RWPE1 (cell line): ENCODE results near the gene RTEL1.
"Not testable (repeated sequence)": the region's sequence is repeated elsewhere in the genome, so short reads cannot be mapped to it uniquely, and the experiment has no call there.

ENCODE experiments used
- CTCF ChIA-PET: fragments of 350-600 bp; sonication (Branson Sonifier 250); formaldehyde crosslinking; extraction: SDS; loops from one replicate; lab custom pipeline; 2021; lab: Yijun Ruan, JAX
- POLR2A ChIA-PET: fragments of 400-600 bp; formaldehyde crosslinking; extraction: SDS; loops from one replicate; lab custom pipeline; 2020; ENCODE audit warnings: antibody characterized with exemption; ENCODE audit not compliant: low non-redundant PET; lab: Yijun Ruan, JAX
- DNase-seq: peaks from one replicate; pipeline ENCODE4 v3.0.0; 2012; ENCODE audit warnings: low spot score
- H3K27ac ChIP-seq: fragments of 450-650 bp; 2 replicates; pipeline ENCODE4 v1.5.1; 2017
- CTCF ChIP-seq: fragments of 450-650 bp; conservative IDR thresholded peaks from 2 replicates; pipeline ENCODE4 v1.5.1; 2017; ENCODE audit warnings: low read depth, mild to moderate bottlenecking

The RTEL1 gene

DNA sequence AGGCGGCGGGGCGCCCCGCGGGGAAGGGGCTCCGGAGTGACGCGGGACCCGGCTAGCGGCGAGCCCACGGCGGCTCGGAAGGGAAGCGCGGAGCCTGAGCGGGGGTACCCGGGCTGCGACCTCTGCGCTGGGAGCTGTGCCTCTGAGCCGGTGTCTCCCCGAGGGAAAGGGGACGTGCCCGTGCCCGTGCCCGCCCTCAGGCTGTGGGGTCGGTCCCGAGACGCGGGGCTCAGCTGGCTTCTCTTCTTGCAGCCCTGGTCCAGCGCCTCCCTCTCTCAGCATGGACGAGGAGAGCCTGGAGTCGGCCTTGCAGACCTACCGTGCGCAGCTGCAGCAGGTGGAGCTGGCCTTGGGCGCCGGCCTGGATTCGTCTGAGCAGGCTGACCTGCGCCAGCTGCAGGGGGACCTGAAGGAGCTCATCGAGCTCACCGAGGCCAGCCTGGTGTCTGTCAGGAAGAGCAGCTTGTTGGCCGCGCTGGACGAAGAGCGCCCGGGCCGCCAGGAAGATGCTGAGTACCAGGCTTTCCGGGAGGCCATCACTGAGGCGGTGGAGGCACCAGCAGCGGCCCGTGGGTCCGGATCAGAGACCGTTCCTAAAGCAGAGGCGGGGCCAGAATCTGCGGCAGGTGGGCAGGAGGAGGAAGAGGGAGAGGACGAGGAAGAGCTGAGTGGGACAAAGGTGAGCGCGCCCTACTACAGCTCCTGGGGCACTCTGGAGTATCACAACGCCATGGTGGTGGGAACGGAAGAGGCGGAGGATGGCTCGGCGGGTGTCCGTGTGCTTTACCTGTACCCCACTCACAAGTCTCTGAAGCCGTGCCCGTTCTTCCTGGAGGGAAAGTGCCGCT lies 50.4 kb downstream of the RTEL1 start:
- no peak for DNase-seq
- no peak for TF ChIP-seq CTCF
- POLR2A ChIA-PET = interaction anchor here (0.8 to 1.7 kb wide), 3 partner anchors 32 to 248 kb away, joined by 3 to 6 read pairs (median 5); partner anchors contain the start of gene UCKL1
- peak overlapping the region; percentile 97 for H3K27ac ChIP-seq
- CTCF ChIA-PET = interaction anchor here (0.6 to 2.7 kb wide), 4 partner anchors 14 to 265 kb away, joined by 3 to 8 read pairs (median 5); no protein-coding TSS in a partner anchor

GRCh38 chr20:63709149-63709527 lies 51.0 kb downstream of the RTEL1 start:
- peak overlapping the region; percentile 97 for H3K27ac ChIP-seq
- no peak for DNase-seq
- ChIA-PET POLR2A (interaction anchor here (1.1 kb wide), 1 partner anchor 26 kb away, joined by 3 read pairs; no protein-coding TSS in a partner anchor), CTCF (interaction anchor here (1.9 kb wide), 1 partner anchor 265 kb away, joined by 7 read pairs; no protein-coding TSS in a partner anchor)
- no peak for TF ChIP-seq CTCF

- 0 out of 2 replicates have a peak overlapping the region, but pooled peaks have one; percentile 0 for H3K27ac ChIP-seq
- DNase-seq = no peak
- TF ChIP-seq CTCF = no peak
- CTCF ChIA-PET = no interaction called here
- POLR2A ChIA-PET = interaction anchor here (0.6 to 0.7 kb wide), 3 partner anchors 23 to 348 kb away, joined by 4 to 5 read pairs (median 4); no protein-coding TSS in a partner anchor
These were observed 53.1 kb downstream of the RTEL1 start for GRCh38 chr20:63711085-63711645.

GRCh38 chr20:63712191-63712590 lies 54.1 kb downstream of the RTEL1 start:
- no peak for TF ChIP-seq CTCF
- no peak for DNase-seq
- ChIA-PET POLR2A (interaction anchor here (0.6 kb wide), 1 partner anchor 240 kb away, joined by 5 read pairs; no protein-coding TSS in a partner anchor), CTCF (no interaction called here)
- H3K27ac ChIP-seq = no peak overlapping the region

GRCh38 chr20:63714858-63715257 lies 56.7 kb downstream of the RTEL1 start:
- CTCF ChIA-PET = interaction anchor here (0.5 to 0.6 kb wide), 2 partner anchors 11 to 61 kb away, joined by 3 to 7 read pairs; no protein-coding TSS in a partner anchor
- TF ChIP-seq CTCF = no peak

GRCh38 chr20:63718996-63719395 lies 60.9 kb downstream of the RTEL1 start:
- DNase-seq = no peak
- POLR2A ChIA-PET = no interaction called here
- CTCF ChIA-PET = interaction anchor here (0.6 to 0.8 kb wide), 3 partner anchors 23 to 250 kb away, joined by 3 to 5 read pairs (median 5); no protein-coding TSS in a partner anchor
- H3K27ac ChIP-seq = no peak overlapping the region
- TF ChIP-seq CTCF = no peak

More at GRCh38 chr20:63714858-63715257, 56.7 kb downstream of the RTEL1 start:
- POLR2A ChIA-PET = interaction anchor here (0.6 kb wide), 1 partner anchor 90 kb away, joined by 4 read pairs; no protein-coding TSS in a partner anchor
- H3K27ac ChIP-seq = no peak overlapping the region
- DNase-seq = no peak

DNA sequence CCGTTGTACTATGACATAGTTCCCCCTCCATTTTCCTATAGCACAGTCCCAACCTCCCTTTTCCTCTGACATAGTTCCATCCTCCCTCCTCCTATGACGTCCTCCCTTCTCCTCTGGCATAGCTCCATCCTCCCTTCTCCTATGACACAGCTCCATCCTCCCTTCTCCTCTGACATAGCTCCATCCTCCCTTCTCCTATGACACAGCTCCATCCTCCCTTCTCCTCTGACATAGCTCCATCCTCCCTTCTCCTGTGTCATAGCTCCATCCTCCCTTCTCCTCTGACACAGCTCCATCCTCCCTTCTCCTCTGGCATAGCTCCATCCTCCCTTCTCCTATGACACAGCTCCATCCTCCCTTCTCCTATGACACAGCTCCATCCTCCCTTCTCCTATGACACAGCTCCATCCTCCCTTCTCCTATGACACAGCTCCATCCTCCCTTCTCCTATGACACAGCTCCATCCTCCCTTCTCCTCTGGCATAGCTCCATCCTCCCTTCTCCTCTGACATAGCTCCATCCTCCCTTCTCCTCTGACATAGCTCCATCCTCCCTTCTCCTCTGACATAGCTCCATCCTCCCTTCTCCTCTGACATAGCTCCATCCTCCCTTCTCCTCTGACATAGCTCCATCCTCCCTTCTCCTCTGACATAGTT lies 65.0 kb downstream of the RTEL1 start:
- H3K27ac ChIP-seq, DNase-seq: not testable (repeated sequence)
- POLR2A ChIA-PET = interaction anchor here (0.7 kb wide), 1 partner anchor 36 kb away, joined by 6 read pairs; no protein-coding TSS in a partner anchor
- CTCF ChIA-PET = interaction anchor here (0.7 to 1.2 kb wide), 2 partner anchors 15 kb away, joined by 3 to 5 read pairs; partner anchors contain the start of genes ARFRP1 and ZGPAT

GRCh38 chr20:63730189-63730733 lies 72.1 kb downstream of the RTEL1 start:
- DNase-seq, POLR2A ChIA-PET: not testable (repeated sequence)
- CTCF ChIA-PET = interaction anchor here (0.7 kb wide), 1 partner anchor 56 kb away, joined by 4 read pairs; no protein-coding TSS in a partner anchor
- peak overlapping the region; percentile 17 for H3K27ac ChIP-seq
